Nephron progenitor cell (in vitro differentiated cells): ENCODE measurements around the gene BUB3.

Experiments used
- DNase-seq: peaks from one replicate; pipeline ENCODE4 v3.0.0; 2021
- H3K27ac Mint-ChIP-seq: 2 replicates; pipeline ENCODE4 v1.8.0; 2021; ENCODE audit warnings: mild to moderate bottlenecking, moderate library complexity, mixed read lengths
- H3K27me3 Mint-ChIP-seq: 2 replicates; pipeline ENCODE4 v1.8.0; 2021; ENCODE audit warnings: mild to moderate bottlenecking, low read depth, mixed read lengths; ENCODE audit not compliant: poor library complexity
- H3K36me3 Mint-ChIP-seq: 2 replicates; pipeline ENCODE4 v1.8.0; 2021; ENCODE audit warnings: low read depth, mixed read lengths
- H3K4me1 Mint-ChIP-seq: 2 replicates; pipeline ENCODE4 v1.8.0; 2021; ENCODE audit warnings: mixed read lengths
- H3K4me3 Mint-ChIP-seq: 2 replicates; pipeline ENCODE4 v1.8.0; 2021; ENCODE audit warnings: mild to moderate bottlenecking, moderate library complexity, mixed read lengths
- H3K9me3 Mint-ChIP-seq: 2 replicates; pipeline ENCODE4 v1.8.0; 2021; ENCODE audit warnings: mild to moderate bottlenecking, moderate library complexity, mixed read lengths
- CTCF ChIP-seq: fragments of 200-600 bp; sonication (generic); IDR thresholded peaks from 2 replicates; pipeline ENCODE4 v1.5.0; 2021; ENCODE audit warnings: antibody characterized with exemption

The BUB3 gene

GRCh38 chr10:123129618-123130271 is 24.5 kb upstream of the BUB3 start:
- Mint-ChIP-seq H3K36me3 (no peaks in the 10 kb centered on the region), H3K4me3 (no peak overlapping the region), H3K9me3 (peaks cover 5% of the 10 kb centered on the region), H3K4me1 (peaks cover 18% of the 10 kb centered on the region), H3K27ac (no peak overlapping the region), H3K27me3 (peaks cover 98% of the 10 kb centered on the region)
- TF ChIP-seq CTCF = no peak
- DNase-seq = no peak

- no peak overlapping the region for H3K27ac Mint-ChIP-seq
- H3K36me3 Mint-ChIP-seq = no peaks in the 10 kb centered on the region
- peak; percentile 92 for TF ChIP-seq CTCF
- H3K4me3 Mint-ChIP-seq = peak overlapping the region; percentile 76
- DNase-seq = peak; percentile 93
- H3K27me3 Mint-ChIP-seq = peaks cover 100% of the 10 kb centered on the region
- H3K9me3 Mint-ChIP-seq = peaks cover 5% of the 10 kb centered on the region
- peaks cover 21% of the 10 kb centered on the region for H3K4me1 Mint-ChIP-seq
These were observed 21.4 kb upstream of the BUB3 start for GRCh38 chr10:123132576-123133477.

GRCh38 chr10:123133541-123134342 is 20.5 kb upstream of the BUB3 start:
- Mint-ChIP-seq H3K27me3 (peaks cover 100% of the 10 kb centered on the region), H3K4me3 (peak overlapping the region; percentile 54)
- DNase-seq = no peak

GRCh38 chr10:123134343-123134914 is 19.8 kb upstream of the BUB3 start:
- Mint-ChIP-seq H3K4me1 (peaks cover 25% of the 10 kb centered on the region), H3K36me3 (no peaks in the 10 kb centered on the region), H3K9me3 (no peaks in the 10 kb centered on the region), H3K27me3 (peaks cover 100% of the 10 kb centered on the region), H3K4me3 (no peak overlapping the region), H3K27ac (no peak overlapping the region)
- peak; percentile 44 for DNase-seq
- no peak for TF ChIP-seq CTCF

More at GRCh38 chr10:123133541-123134342, 20.5 kb upstream of the BUB3 start:
- Mint-ChIP-seq H3K9me3 (no peaks in the 10 kb centered on the region), H3K36me3 (no peaks in the 10 kb centered on the region), H3K4me1 (peaks cover 21% of the 10 kb centered on the region), H3K27ac (no peak overlapping the region)
- no peak for TF ChIP-seq CTCF

- Mint-ChIP-seq H3K27ac (no peak overlapping the region), H3K4me1 (peaks cover 29% of the 10 kb centered on the region), H3K4me3 (no peak overlapping the region), H3K9me3 (no peaks in the 10 kb centered on the region), H3K27me3 (peaks cover 100% of the 10 kb centered on the region), H3K36me3 (no peaks in the 10 kb centered on the region)
- TF ChIP-seq CTCF = no peak
- DNase-seq = peak; percentile 44
These were observed 19.2 kb upstream of the BUB3 start for GRCh38 chr10:123134915-123135414.
